Right cardiac atrium (tissue), 5 donors: Measurements from ENCODE around the gene IBSP. TPM values are rescaled to one million over a fixed set of nuclear protein-coding genes. Genes with fewer than 3 reads are reported as not detected.
A peak's percentile ranks its signal among the peaks of the same experiment; 100 is the strongest.

Experiments
- ATAC-seq, 2 donors: fragments of 200-7000 bp; cut with Tn5 transposase; one replicate each; pipeline versions ENCODE4 v1.8.0 to v1.9.1; 2020; ENCODE audit warnings: moderate library complexity in 2 of 2, mild to moderate bottlenecking in 1 of 2
- DNase-seq, 3 donors: peaks; one replicate each; pipeline ENCODE4 v3.0.0-alpha.2; 2020
- H3K27ac ChIP-seq: one replicate; pipeline ENCODE4 v1.5.1; 2013; ENCODE audit warnings: mild to moderate bottlenecking, low read length, control low read depth, moderate library complexity
- H3K27me3 ChIP-seq: one replicate; pipeline ENCODE4 v1.6.1; 2013; ENCODE audit not compliant: control insufficient read depth, insufficient read depth
- H3K4me1 ChIP-seq: one replicate; pipeline ENCODE4 v1.6.1; 2013; ENCODE audit warnings: low read length; ENCODE audit not compliant: control insufficient read depth, insufficient read depth
- H3K4me3 ChIP-seq: one replicate; pipeline ENCODE4 v1.5.1; 2013; ENCODE audit warnings: low read length, control low read depth
- H3K9me3 ChIP-seq: one replicate; pipeline ENCODE4 v1.6.1; 2013; ENCODE audit warnings: low read length; ENCODE audit not compliant: control insufficient read depth
- WGBS: extraction: QIAGEN DNeasy Blood & Tissue Kit; methylation state at CpG from one replicate; pipeline ENCODE4 v1.1.7; 2013; 5-methylcytosine and 5-hydroxymethylcytosine counted together
- intact Hi-C, 4 donors: fragments of 100-400 bp; cut with DNase I; formaldehyde crosslinking; loops; one replicate each; pipeline versions ENCODE4 v1.11.0 to v1.14.0; 2022 to 2023
- polyA plus RNA-seq: library from polyadenylated mRNA; stranded (reverse); fragments of 200-250 nt; gene quantifications from one replicate; pipeline ENCODE4 v1.2.3, GENCODE V29; 2013
- total RNA-seq, 4 donors: library from RNA; stranded (reverse); fragmentation: NEBNext Ultra II Directional; extraction: Animal tissue kit (Norgen Biotek cat#: 25700); gene quantifications; one replicate each; pipeline ENCODE4 v1.2.1, GENCODE V29; 2021
- donor health status: healthy with polysubstance abuse.
- donor health status: DM: no; HTN: yes; CAD: no.
- donor health status: DM: no; HTN: no; CAD: no.
- donor health status: DM: no; HTN: yes; CAD: no; lungs with severe emphysema.
- donor health status: DM: yes; HTN: yes; CAD: no.

IBSP gene
- total and polyA plus RNA-seq, 5 donors, result 0.07 TPM; not detected in 4

DNA sequence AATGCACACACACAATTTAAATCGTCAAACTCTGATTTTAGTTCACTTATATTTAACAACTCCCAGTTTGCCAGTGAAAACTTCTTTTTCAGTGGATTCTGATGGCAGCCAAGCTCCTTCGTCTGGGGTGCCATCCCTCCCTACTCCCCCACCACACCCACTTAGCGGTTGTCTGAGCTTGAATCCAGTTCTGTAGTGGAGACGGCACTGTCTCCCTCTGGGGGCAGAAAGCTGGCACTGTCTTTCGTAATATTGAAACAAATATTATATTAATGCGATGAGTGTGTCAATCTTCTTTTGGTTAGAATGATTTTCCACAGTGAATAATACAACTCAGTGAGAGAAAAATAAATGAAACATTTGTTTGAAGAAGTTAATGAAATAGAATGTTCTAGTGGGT, 38.9 kb downstream of the IBSP start:
- no peak overlapping the region for H3K4me3 ChIP-seq
- no peak overlapping the region for H3K27ac ChIP-seq
- H3K9me3 ChIP-seq, result no peaks in the 10 kb centered on the region
- DNase-seq (peak in 2 of 3 donors; percentile 12 to 43), ATAC-seq (no peak)
- no peaks in the 10 kb centered on the region for H3K27me3 ChIP-seq
- intact Hi-C loops, result loop anchor here in 2 of 4 donors (5.0 to 10.0 kb wide), 3 partner anchors 156 to 461 kb away; no protein-coding TSS in a partner anchor
- H3K4me1 ChIP-seq, result no peaks in the 10 kb centered on the region
- WGBS, result 67% methylated on average over 6 of the region's 6 CpGs

DNA sequence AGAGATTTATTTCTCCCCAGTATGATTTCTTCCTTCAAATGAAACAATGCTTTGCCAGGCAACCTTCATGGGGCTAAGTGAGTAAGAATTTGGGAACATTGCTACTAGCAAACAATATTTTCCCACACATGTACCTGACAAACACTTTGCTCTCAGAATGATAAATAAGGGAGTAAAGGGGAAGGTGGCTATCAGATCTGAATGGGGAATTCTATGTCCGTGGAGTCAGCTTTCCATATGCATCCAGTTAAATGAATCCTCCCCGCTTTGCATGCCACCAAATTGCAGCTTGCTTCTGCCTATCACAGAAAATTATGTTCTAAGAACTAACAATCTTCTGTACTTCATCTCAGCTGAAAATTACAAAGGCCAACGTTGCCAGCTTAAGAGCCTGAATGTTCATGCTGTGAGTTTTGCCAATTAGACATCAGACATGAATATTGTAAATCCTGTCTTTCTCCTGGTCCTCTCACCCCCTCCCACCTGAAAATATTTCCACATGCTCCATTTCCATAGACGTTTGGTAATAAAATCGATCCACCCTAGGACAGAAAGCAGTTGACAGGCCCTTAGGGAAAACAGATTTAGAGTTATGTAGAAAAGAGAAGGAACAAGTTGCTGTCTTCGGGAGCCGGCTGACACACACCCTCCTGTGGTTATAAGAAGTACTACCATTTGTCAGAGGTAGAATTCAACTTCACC, 39.7 kb downstream of the IBSP start:
- Histone ChIP-seq H3K27ac (no peak overlapping the region), H3K9me3 (no peaks in the 10 kb centered on the region), H3K27me3 (no peaks in the 10 kb centered on the region), H3K4me3 (no peak overlapping the region), H3K4me1 (no peaks in the 10 kb centered on the region)
- ATAC-seq (peak; percentile 52 to 61), DNase-seq (peak in 2 of 3 donors; percentile 27 to 43)
- intact Hi-C loops, result loop anchor here in 2 of 4 donors (5.0 to 10.0 kb wide), 3 partner anchors 157 to 462 kb away; no protein-coding TSS in a partner anchor
- WGBS, result 27% methylated on average over 7 of the region's 7 CpGs

DNA sequence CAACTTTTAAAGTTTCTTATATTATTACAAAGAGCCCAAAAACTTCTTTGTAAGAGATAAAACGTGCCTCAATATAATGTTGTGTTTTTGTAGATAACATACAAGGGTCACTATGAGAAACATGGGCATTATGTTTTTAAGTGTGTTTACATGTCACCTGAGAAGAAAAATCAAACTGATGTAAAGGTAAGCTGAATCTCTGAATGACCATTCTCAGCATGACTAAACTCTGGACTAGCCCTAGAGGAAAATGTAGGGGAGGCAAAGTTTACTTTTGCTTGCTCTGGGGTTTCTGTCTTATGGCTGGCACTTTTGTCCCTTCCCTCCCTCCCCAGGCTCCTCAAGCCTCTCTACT, 40.2 kb downstream of the IBSP start:
- intact Hi-C loops, result loop anchor here in 2 of 4 donors (5.0 to 10.0 kb wide), 3 partner anchors 157 to 462 kb away; no protein-coding TSS in a partner anchor
- Histone ChIP-seq H3K4me3 (no peak overlapping the region), H3K9me3 (no peaks in the 10 kb centered on the region), H3K27ac (no peak overlapping the region), H3K27me3 (no peaks in the 10 kb centered on the region), H3K4me1 (no peaks in the 10 kb centered on the region)
- ATAC-seq (no peak), DNase-seq (no peak)
- WGBS, result 1% methylated on average over 1 of the region's 1 CpG

DNA sequence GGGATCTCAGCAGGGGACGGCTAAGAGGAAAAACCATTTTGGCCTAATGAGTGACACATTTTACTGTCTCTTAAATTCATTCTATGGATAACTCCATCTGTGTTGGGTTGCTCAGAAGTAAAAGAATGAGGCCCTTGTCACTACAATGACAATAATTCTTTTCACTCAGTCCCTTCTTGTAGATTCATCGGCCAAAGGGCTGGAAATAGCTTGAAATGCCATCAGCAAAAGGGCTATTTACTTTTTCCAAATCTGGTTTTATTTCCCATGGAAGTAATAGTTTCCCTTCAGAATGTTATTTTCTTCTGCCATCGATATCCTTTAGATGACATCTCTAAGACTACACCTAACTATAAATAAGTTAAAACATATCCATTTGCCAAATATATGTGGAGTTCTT, 40.8 kb downstream of the IBSP start:
- intact Hi-C loops, result loop anchor here in 3 of 4 donors (10.0 kb wide), 3 partner anchors 165 to 465 kb away; no protein-coding TSS in a partner anchor
- Histone ChIP-seq H3K9me3 (no peaks in the 10 kb centered on the region), H3K4me3 (no peak overlapping the region), H3K27me3 (no peaks in the 10 kb centered on the region), H3K4me1 (no peaks in the 10 kb centered on the region), H3K27ac (no peak overlapping the region)
- ATAC-seq (no peak), DNase-seq (no peak)
- 83% methylated on average over 3 of the region's 3 CpGs for WGBS

DNA sequence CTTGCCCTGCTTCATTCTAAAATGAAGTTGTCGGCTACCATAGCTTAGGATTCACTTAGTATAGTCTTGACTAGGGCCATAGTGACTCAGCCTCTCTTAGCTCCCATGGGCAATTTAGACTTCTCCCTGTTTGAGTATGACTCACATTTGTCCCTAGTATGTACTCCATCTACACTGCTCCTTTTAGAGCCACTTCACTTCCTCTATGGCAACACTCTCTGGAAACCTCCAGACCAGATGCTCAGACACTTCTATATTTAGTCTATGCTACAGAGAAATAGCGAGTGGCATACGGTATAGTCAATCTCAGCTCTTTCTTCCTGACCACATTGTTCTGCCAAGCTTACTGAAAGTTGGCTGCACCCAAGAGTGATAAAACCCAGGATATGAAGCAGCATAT, 44.6 kb downstream of the IBSP start:
- intact Hi-C loops, result loop anchor here in 3 of 4 donors (10.0 kb wide), 3 partner anchors 169 to 469 kb away; no protein-coding TSS in a partner anchor

DNA sequence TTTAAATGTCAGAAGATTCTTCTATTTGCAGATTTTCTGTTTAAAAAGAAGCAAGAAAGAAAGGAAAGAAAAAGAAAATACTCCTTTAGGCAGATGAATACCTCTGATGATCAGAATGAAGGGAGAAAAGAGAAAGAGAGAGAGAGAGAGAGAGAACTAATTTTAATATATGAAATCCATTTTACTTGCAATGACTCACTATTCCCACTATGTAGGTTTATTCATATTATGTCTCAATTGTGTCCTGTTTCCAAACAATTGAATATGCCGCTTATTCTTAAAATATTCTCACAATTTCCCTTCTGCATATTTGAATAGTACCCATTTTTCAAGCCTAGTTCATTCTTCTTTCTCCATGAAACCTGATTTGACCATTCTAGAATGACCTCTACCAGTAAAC, 45.1 kb downstream of the IBSP start:
- Histone ChIP-seq H3K9me3 (no peaks in the 10 kb centered on the region), H3K27ac (no peak overlapping the region), H3K4me1 (no peaks in the 10 kb centered on the region), H3K27me3 (no peaks in the 10 kb centered on the region), H3K4me3 (no peak overlapping the region)
- intact Hi-C loops, result loop anchor here in 3 of 4 donors (10.0 kb wide), 3 partner anchors 170 to 470 kb away; no protein-coding TSS in a partner anchor
- DNase-seq (no peak), ATAC-seq (no peak)
- WGBS, result 75% methylated on average over 1 of the region's 1 CpG

More for the DNA sequence above, 44.6 kb downstream of the IBSP start:
- no peak overlapping the region for H3K4me3 ChIP-seq
- no peaks in the 10 kb centered on the region for H3K27me3 ChIP-seq
- DNase-seq (no peak), ATAC-seq (peak; percentile 92 to 95)
- H3K27ac ChIP-seq, result peak overlapping the region; percentile 21
- no peaks in the 10 kb centered on the region for H3K9me3 ChIP-seq
- 30% methylated on average over 3 of the region's 3 CpGs for WGBS
- H3K4me1 ChIP-seq, result no peaks in the 10 kb centered on the region

DNA sequence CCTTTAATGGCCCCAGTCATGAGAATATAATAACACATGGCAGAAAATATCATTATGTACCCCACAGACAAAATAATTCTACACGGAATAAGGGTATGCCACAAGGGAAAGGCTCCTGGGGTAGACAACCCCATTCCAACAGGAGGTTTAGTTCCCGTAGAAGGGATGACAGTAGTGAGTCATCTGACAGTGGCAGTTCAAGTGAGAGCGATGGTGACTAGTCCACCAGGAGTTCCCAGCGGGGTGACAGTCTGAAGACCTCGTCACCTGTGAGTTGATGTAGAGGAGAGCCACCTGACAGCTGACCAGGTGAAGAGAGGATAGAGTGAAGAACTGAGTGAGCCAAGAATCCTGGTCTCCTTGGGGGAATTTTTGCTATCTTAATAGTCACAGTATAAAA, 46.9 kb downstream of the IBSP start:
- H3K27ac ChIP-seq, result no peak overlapping the region
- ATAC-seq (no peak), DNase-seq (no peak)
- H3K4me1 ChIP-seq, result no peaks in the 10 kb centered on the region
- intact Hi-C loops, result loop anchor here (2.0 to 10.0 kb wide), 7 partner anchors 164 to 471 kb away; no protein-coding TSS in a partner anchor
- no peaks in the 10 kb centered on the region for H3K27me3 ChIP-seq
- no peaks in the 10 kb centered on the region for H3K9me3 ChIP-seq
- no peak overlapping the region for H3K4me3 ChIP-seq
- WGBS, result 89% methylated on average over 5 of the region's 5 CpGs

DNA sequence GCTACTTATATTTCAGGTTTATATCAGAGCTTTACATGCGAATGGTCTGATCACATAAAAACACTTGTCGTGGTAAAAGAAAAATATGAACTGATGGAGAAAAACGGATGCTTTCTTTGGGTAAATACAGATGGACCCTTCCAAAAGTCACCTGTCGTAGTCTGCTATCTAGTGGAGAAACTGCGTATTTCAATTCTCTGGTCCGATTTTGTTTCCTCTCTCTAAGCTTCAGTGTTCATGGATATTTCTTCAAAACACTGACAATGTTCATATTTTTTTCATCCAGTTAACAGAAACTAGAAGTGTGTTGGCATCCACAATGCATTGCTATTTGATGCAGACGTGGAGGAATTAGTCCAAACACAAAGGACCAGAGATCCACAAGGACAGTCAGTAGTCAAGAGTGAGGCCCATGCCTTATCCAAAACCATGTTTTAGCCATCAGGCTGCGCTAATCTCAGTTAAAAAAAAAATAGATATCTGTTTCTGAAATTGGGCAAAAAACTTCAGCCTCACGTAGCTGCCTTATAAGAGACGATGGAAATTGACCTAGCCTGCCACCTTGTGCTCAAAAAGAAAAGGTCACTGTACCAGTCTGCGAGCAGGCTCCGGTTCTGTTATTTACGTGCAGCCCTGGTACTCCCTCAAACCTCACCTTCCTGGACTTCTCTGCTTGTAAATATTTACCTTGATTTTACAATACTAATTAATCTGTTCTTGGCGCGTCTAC, 49.4 kb downstream of the IBSP start:
- Histone ChIP-seq H3K4me1 (no peaks in the 10 kb centered on the region), H3K4me3 (peak overlapping the region; percentile 33), H3K27me3 (no peaks in the 10 kb centered on the region), H3K27ac (no peak overlapping the region), H3K9me3 (no peaks in the 10 kb centered on the region)
- 13% methylated on average over 15 of the region's 15 CpGs for WGBS
- intact Hi-C loops, result loop anchor here (5.0 to 10.0 kb wide), 6 partner anchors 166 to 474 kb away; no protein-coding TSS in a partner anchor
- ATAC-seq, result peak; percentile 85 to 88
- DNase-seq, result peak in 1 of 3 donors; percentile 59

DNA sequence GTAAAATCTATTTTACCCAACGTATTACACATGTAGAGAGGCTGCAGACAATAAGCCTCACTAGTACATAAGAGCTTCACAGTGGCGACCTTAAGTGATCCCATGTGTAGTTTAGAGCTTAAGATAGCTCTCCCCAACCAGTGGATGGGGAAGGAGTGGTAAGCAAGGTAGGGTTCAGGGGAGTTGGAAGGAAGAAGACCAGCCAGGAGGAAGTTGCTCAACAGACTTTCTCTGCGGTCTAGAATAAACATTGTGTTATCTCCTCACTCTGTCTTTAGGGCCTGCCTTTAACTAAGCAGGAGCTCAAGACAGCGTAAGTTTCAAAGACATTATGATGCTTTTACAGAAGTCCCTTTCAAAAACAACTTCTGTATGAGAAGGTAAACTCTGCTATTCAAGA, 50.3 kb downstream of the IBSP start:
- 47% methylated on average over 4 of the region's 4 CpGs for WGBS
- H3K27ac ChIP-seq, result no peak overlapping the region
- DNase-seq (no peak), ATAC-seq (peak in 1 of 2 donors; percentile 39)
- intact Hi-C loops, result loop anchor here (5.0 to 10.0 kb wide), 9 partner anchors 167 to 475 kb away; no protein-coding TSS in a partner anchor
- no peaks in the 10 kb centered on the region for H3K9me3 ChIP-seq
- H3K27me3 ChIP-seq, result no peaks in the 10 kb centered on the region
- H3K4me1 ChIP-seq, result no peaks in the 10 kb centered on the region
- no peak overlapping the region for H3K4me3 ChIP-seq

DNA sequence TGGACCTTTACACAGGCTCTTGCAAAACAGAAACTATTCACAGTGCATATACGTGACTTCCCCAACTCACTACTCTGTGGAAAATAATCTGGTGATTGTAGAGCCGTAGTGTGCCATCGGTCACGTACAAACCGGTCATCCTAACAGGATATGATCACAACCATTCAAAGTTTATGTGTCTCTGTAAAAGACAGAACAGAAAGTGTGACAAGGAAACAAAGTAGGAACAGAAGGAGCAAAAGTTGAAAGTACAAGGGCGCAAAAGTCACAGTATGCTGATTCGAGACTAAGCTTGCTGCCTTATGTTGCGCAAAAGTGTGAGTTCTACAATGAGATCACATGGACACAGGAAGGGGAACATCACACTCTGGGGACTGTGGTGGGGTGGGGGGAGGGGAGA, 52.0 kb downstream of the IBSP start:
- H3K27me3 ChIP-seq, result no peaks in the 10 kb centered on the region
- intact Hi-C loops, result loop anchor here in 3 of 4 donors (5.0 to 10.0 kb wide), 3 partner anchors 353 to 363 kb away; no protein-coding TSS in a partner anchor
- H3K9me3 ChIP-seq, result no peaks in the 10 kb centered on the region
- no peaks in the 10 kb centered on the region for H3K4me1 ChIP-seq
- WGBS, result 75% methylated on average over 8 of the region's 8 CpGs
- ATAC-seq, result peak; percentile 55 to 64
- no peak overlapping the region for H3K27ac ChIP-seq
- peak in 1 of 3 donors; percentile 36 for DNase-seq
- no peak overlapping the region for H3K4me3 ChIP-seq

DNA sequence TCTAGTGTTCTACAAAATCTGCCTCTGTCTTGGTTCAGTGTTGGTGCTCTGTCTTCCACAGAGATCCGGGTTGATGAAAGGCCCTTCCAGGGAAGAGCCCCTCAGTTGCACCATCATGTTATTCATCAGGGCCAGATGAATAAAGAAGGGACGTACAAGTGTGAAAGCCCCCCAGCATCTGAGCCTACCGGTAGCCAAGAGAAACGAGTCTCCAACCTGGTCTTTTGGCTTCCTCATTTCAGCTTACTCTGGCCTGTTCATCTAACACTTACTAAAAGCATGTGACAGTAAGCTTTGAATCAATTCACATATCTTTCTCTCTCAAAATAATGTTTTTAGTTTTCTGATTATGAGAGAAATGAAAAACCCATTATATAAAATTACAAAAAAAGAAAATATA, 52.6 kb downstream of the IBSP start:
- Histone ChIP-seq H3K4me1 (no peaks in the 10 kb centered on the region), H3K9me3 (no peaks in the 10 kb centered on the region), H3K27ac (no peak overlapping the region), H3K27me3 (no peaks in the 10 kb centered on the region), H3K4me3 (no peak overlapping the region)
- intact Hi-C loops, result loop anchor here (2.0 to 10.0 kb wide), 5 partner anchors 121 to 363 kb away; partner anchors contain the start of gene SPP1 (in 1 of the 4)
- ATAC-seq (no peak), DNase-seq (no peak)
- 76% methylated on average over 4 of the region's 4 CpGs for WGBS
